B cell (primary cell): ENCODE data around the gene SIK3. TPM values are rescaled to one million over a fixed set of nuclear protein-coding genes. Genes with fewer than 3 reads are reported as not detected.
A peak's percentile ranks its signal among the peaks of the same experiment; 100 is the strongest.

Source experiments
- ATAC-seq: fragments of 200-7000 bp; cut with Tn5 transposase; one replicate; pipeline ENCODE4 v1.10.0; 2021; ENCODE audit warnings: low read depth, mild to moderate bottlenecking, moderate number of reproducible peaks, moderate library complexity
- CTCF ChIA-PET: fragments of 350-600 bp; sonication (Branson Sonifier 250); formaldehyde crosslinking; loops from one replicate; lab custom pipeline; 2021; ENCODE audit warnings: antibody characterized with exemption, inconsistent platforms; lab: Charles Lee
- POLR2A ChIA-PET: fragments of 350-600 bp; sonication (Branson Sonifier 250); formaldehyde crosslinking; loops from one replicate; lab custom pipeline; 2021; ENCODE audit warnings: antibody characterized with exemption; lab: Charles Lee
- DNase-seq: peaks from one replicate; pipeline ENCODE4 v3.0.0; 2013
- H2AFZ ChIP-seq: 2 replicates; pipeline ENCODE4 v1.6.1; 2012; ENCODE audit warnings: mild to moderate bottlenecking, low read depth, low read length; ENCODE audit not compliant: insufficient read depth, poor library complexity, severe bottlenecking
- H3K27ac ChIP-seq, 2 donors: 1 replicate in 1 of 2; 2 replicates in 1 of 2; pipeline ENCODE4 v1.5.1; 2012 to 2013; ENCODE audit warnings: low read length in 2 of 2, mild to moderate bottlenecking in 2 of 2, moderate library complexity in 1 of 2
- H3K27me3 ChIP-seq, 4 experiments: fragments of 200-600 bp in 1 of 4; sonication (generic) in 1 of 4; replicated peaks in 1 of 4; 1 replicate in 2 of 4; 2 replicates in 2 of 4; pipeline versions ENCODE4 v1.6.1 to v1.7.0; 2013 to 2016; ENCODE audit warnings: low read length in 3 of 4, mild to moderate bottlenecking in 2 of 4, mixed read lengths in 1 of 4, moderate library complexity in 1 of 4; ENCODE audit not compliant: insufficient read depth in 4 of 4, control insufficient read depth in 3 of 4; ENCODE audit errors: control extremely low read depth in 1 of 4
- H3K36me3 ChIP-seq, 2 experiments: replicated peaks in 1 of 2; 1 replicate in 1 of 2; 2 replicates in 1 of 2; pipeline versions ENCODE4 v1.6.1 to v1.7.1; 2013; ENCODE audit warnings: low read length in 1 of 2; ENCODE audit not compliant: insufficient read depth in 2 of 2, control insufficient read depth in 1 of 2; ENCODE audit errors: control extremely low read depth in 1 of 2, extremely low read depth in 1 of 2
- H3K4me1 ChIP-seq, 2 donors: fragments of 200-600 bp in 1 of 2; sonication (generic) in 1 of 2; 1 replicate in 1 of 2; 2 replicates in 1 of 2; pipeline versions ENCODE4 v1.5.1 to v1.6.1; 2013 to 2017; ENCODE audit warnings: low read length in 2 of 2; ENCODE audit not compliant: control insufficient read depth in 2 of 2, insufficient read depth in 2 of 2
- H3K4me2 ChIP-seq: replicated peaks from 2 replicates; pipeline ENCODE3; 2012; ENCODE audit warnings: mild to moderate bottlenecking, low read depth, low read length; ENCODE audit not compliant: poor library complexity, severe bottlenecking
- H3K4me3 ChIP-seq, 5 experiments: fragments of 200-600 bp in 1 of 5; sonication (generic) in 1 of 5; 1 replicate in 3 of 5; 2 replicates in 2 of 5; pipeline versions ENCODE4 v1.5.1 to v1.7.0; 2011 to 2016; ENCODE audit warnings: low read length in 4 of 5, mild to moderate bottlenecking in 4 of 5, low read depth in 2 of 5, control low read depth in 1 of 5, moderate library complexity in 1 of 5; ENCODE audit not compliant: insufficient read depth in 1 of 5; ENCODE audit errors: control extremely low read depth in 1 of 5, extremely low read depth in 1 of 5
- H3K79me2 ChIP-seq: fragments of 200-600 bp; sonication (generic); one replicate; pipeline ENCODE4 v1.6.0; 2016; ENCODE audit warnings: low read length; ENCODE audit not compliant: control insufficient read depth, insufficient read depth
- H3K9ac ChIP-seq: fragments of 200-600 bp; sonication (generic); 2 replicates; pipeline ENCODE4 v1.6.1; 2017; ENCODE audit warnings: mild to moderate bottlenecking, low read length, moderate library complexity
- H3K9me3 ChIP-seq, 3 donors: one replicate each; pipeline versions ENCODE4 v1.6.1 to v1.7.1; 2013; ENCODE audit warnings: low read length in 2 of 3; ENCODE audit not compliant: control insufficient read depth in 2 of 3, insufficient read depth in 1 of 3; ENCODE audit errors: control extremely low read depth in 1 of 3
- H4K20me1 ChIP-seq: 2 replicates; pipeline ENCODE4 v1.6.0; 2012; ENCODE audit warnings: mild to moderate bottlenecking, low read length; ENCODE audit not compliant: insufficient read depth, control insufficient read depth, poor library complexity, severe bottlenecking
- H3K27ac Mint-ChIP-seq: one replicate; pipeline ENCODE4 v1.8.0; 2021; ENCODE audit warnings: mixed read lengths
- H3K27me3 Mint-ChIP-seq: one replicate; pipeline ENCODE4 v1.8.0; 2021; ENCODE audit warnings: mixed read lengths
- H3K4me1 Mint-ChIP-seq: one replicate; pipeline ENCODE4 v1.8.0; 2021; ENCODE audit warnings: mixed read lengths
- H3K4me3 Mint-ChIP-seq: one replicate; pipeline ENCODE4 v1.8.0; 2021; ENCODE audit warnings: mixed read lengths
- H3K9me3 Mint-ChIP-seq: one replicate; pipeline ENCODE4 v1.8.0; 2022; ENCODE audit warnings: mixed read lengths; ENCODE audit not compliant: insufficient read depth
- EZH2 ChIP-seq: IDR thresholded peaks from 2 replicates; pipeline ENCODE4 v1.6.1; 2012; ENCODE audit warnings: borderline replicate concordance, low read depth, mild to moderate bottlenecking, moderate library complexity, low read length; ENCODE audit not compliant: insufficient read depth, poor library complexity, severe bottlenecking
- WGBS: methylation state at CpG from one replicate; pipeline ENCODE4 v1.1.5; 2013; ENCODE audit warnings: missing lambda C conversion rate; ENCODE audit not compliant: insufficient coverage; 5-methylcytosine and 5-hydroxymethylcytosine counted together
- intact Hi-C: fragments of 100-400 bp; cut with micrococcal nuclease; formaldehyde crosslinking; loops from one replicate; pipeline ENCODE4 v1.10.0; 2022
- polyA plus RNA-seq: library from polyadenylated mRNA; depleted of rRNA; stranded (reverse); fragments of >200 nt; gene quantifications from 2 replicates; pipeline ENCODE4 v1.2.3, GENCODE V29; 2012
- total RNA-seq, 2 donors: library from RNA; stranded (reverse); fragments of 120-200 nt in 1 of 2; gene quantifications; 1 replicate in 1 of 2; 2 replicates in 1 of 2; pipeline versions ENCODE4 v1.2.3 to v1.2.4, GENCODE V29; 2013 to 2022
- TF ChIP-seq, protein P1 (sequence below): fragments of 200-600 bp; IDR thresholded peaks from one replicate; pipeline ENCODE4 v1.8.0; 2022; ENCODE audit warnings: antibody characterized with exemption, mild to moderate bottlenecking

The SIK3 gene
- total and polyA plus RNA-seq, 2 donors (not counting 1 experiment from before 2014, with no cell fraction given) = 36.5 to 180 TPM

GRCh38 chr11:116833816-116834534 is 264.3 kb downstream of the SIK3 start:
- Histone ChIP-seq H3K27me3 (peaks cover 0 to 4% (median 0%) of the 10 kb centered on the region in 4 experiments), H3K27ac (no peak overlapping the region), H2AFZ (no peak overlapping the region), H3K4me3 (no peak overlapping the region), H3K36me3 (no peaks in the 10 kb centered on the region), H3K9ac (no peak overlapping the region), H4K20me1 (no peaks in the 10 kb centered on the region), H3K4me2 (no peak overlapping the region), H3K9me3 (no peaks in the 10 kb centered on the region), H3K4me1 (peaks cover 7 to 14% of the 10 kb centered on the region in 2 donors), H3K79me2 (no peaks in the 10 kb centered on the region)
- DNase-seq = no peak
- peak overlapping the region; percentile 56 for H3K4me3 Mint-ChIP-seq
- no peaks in the 10 kb centered on the region for H3K9me3 Mint-ChIP-seq
- peaks cover 16% of the 10 kb centered on the region for H3K4me1 Mint-ChIP-seq
- POLR2A ChIA-PET = no interaction called here
- CTCF ChIA-PET = no interaction called here
- H3K27ac Mint-ChIP-seq = no peak overlapping the region
- 92% methylated on average over 12 of the region's 14 CpGs for WGBS
- peaks cover 4% of the 10 kb centered on the region for H3K27me3 Mint-ChIP-seq
- intact Hi-C loops = no loop called here
- TF ChIP-seq, protein P1, sequence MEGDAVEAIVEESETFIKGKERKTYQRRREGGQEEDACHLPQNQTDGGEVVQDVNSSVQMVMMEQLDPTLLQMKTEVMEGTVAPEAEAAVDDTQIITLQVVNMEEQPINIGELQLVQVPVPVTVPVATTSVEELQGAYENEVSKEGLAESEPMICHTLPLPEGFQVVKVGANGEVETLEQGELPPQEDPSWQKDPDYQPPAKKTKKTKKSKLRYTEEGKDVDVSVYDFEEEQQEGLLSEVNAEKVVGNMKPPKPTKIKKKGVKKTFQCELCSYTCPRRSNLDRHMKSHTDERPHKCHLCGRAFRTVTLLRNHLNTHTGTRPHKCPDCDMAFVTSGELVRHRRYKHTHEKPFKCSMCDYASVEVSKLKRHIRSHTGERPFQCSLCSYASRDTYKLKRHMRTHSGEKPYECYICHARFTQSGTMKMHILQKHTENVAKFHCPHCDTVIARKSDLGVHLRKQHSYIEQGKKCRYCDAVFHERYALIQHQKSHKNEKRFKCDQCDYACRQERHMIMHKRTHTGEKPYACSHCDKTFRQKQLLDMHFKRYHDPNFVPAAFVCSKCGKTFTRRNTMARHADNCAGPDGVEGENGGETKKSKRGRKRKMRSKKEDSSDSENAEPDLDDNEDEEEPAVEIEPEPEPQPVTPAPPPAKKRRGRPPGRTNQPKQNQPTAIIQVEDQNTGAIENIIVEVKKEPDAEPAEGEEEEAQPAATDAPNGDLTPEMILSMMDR = no peak
- TF ChIP-seq EZH2 = no peak
- no peak for ATAC-seq

- no peak for DNase-seq
- H3K27me3 ChIP-seq = peaks cover 0 to 4% (median 0%) of the 10 kb centered on the region in 4 experiments
- ChIA-PET CTCF (no interaction called here), POLR2A (no interaction called here)
- Mint-ChIP-seq H3K27ac (no peak overlapping the region), H3K27me3 (peaks cover 4% of the 10 kb centered on the region), H3K4me3 (no peak overlapping the region), H3K9me3 (no peaks in the 10 kb centered on the region), H3K4me1 (peaks cover 16% of the 10 kb centered on the region)
- no peaks in the 10 kb centered on the region for H4K20me1 ChIP-seq
- intact Hi-C loops = no loop called here
- no peak overlapping the region for H2AFZ ChIP-seq
- TF ChIP-seq, protein P1 = no peak
- no peak for TF ChIP-seq EZH2
- H3K9me3 ChIP-seq = no peaks in the 10 kb centered on the region
- no peak overlapping the region for H3K4me2 ChIP-seq
- no peak overlapping the region for H3K9ac ChIP-seq
- H3K36me3 ChIP-seq = no peaks in the 10 kb centered on the region
- H3K79me2 ChIP-seq = no peaks in the 10 kb centered on the region
- no peak overlapping the region for H3K27ac ChIP-seq
- 96% methylated on average over 9 of the region's 10 CpGs for WGBS
- H3K4me1 ChIP-seq = peaks cover 7 to 14% of the 10 kb centered on the region in 2 donors
- H3K4me3 ChIP-seq = no peak overlapping the region
- ATAC-seq = no peak
These were observed 264.8 kb downstream of the SIK3 start for GRCh38 chr11:116833491-116833815.
